Activated CD4-positive, alpha-beta T cell treated with anti-CD3 and anti-CD28 coated beads, Interleukin-2, amount 10 ng/mL, durations not matched to agents 24 days and 14 days (primary cell): ENCODE results near the gene PRKAG2. TPM values are rescaled to one million over a fixed set of nuclear protein-coding genes. Genes with fewer than 3 reads are reported as not detected.

Source experiments
- DNase-seq: peaks from one replicate; pipeline ENCODE4 v3.0.0; 2022
- H3K27ac Mint-ChIP-seq: one replicate; pipeline ENCODE4 v1.8.0; 2022; ENCODE audit warnings: mild to moderate bottlenecking, mixed read lengths
- H3K27me3 Mint-ChIP-seq: one replicate; pipeline ENCODE4 v1.8.0; 2022; ENCODE audit warnings: mixed read lengths
- H3K36me3 Mint-ChIP-seq: one replicate; pipeline ENCODE4 v1.8.0; 2022; ENCODE audit warnings: low read depth, mild to moderate bottlenecking, mixed read lengths
- H3K4me1 Mint-ChIP-seq: one replicate; pipeline ENCODE4 v1.8.0; 2021; ENCODE audit warnings: mixed read lengths
- H3K4me3 Mint-ChIP-seq: one replicate; pipeline ENCODE4 v1.8.0; 2022; ENCODE audit warnings: mild to moderate bottlenecking, moderate library complexity, mixed read lengths
- H3K9me3 Mint-ChIP-seq: one replicate; pipeline ENCODE4 v1.8.0; 2021; ENCODE audit warnings: mixed read lengths
- intact Hi-C: fragments of 100-400 bp; cut with micrococcal nuclease; formaldehyde crosslinking; loops from one replicate; pipeline ENCODE4 v1.15.1; 2023
- total RNA-seq: library from RNA; stranded (reverse); gene quantifications from 2 replicates; pipeline ENCODE4 v1.2.3, GENCODE V29; 2022

PRKAG2 gene
- total RNA-seq, 1 donor from 2014 or later: 14.3 TPM

DNA sequence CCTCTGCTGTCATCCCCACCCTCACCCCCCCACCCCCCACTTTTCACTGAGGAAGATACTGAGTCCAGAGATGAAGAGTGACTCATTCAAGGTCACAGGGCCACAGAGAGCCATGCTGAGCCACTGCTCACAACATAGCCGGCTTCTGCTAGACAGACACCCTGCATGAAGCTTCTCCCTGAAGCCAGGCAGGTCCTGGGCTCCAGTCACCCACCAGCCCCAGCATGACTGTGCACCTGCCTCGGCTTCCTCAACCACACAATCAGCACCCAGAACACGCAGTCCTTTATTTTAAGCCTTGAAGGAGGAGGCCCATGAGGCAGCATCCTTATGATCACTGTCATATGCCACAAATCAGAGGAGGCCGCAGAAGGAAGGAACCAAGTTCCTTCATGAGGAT, 19.2 kb upstream of the PRKAG2 start:
- H3K9me3 Mint-ChIP-seq: no peaks in the 10 kb centered on the region
- intact Hi-C loops: no loop called here
- no peaks in the 10 kb centered on the region for H3K4me1 Mint-ChIP-seq
- H3K36me3 Mint-ChIP-seq: no peaks in the 10 kb centered on the region
- no peak overlapping the region for H3K4me3 Mint-ChIP-seq
- no peak overlapping the region for H3K27ac Mint-ChIP-seq
- no peak for DNase-seq
- peaks cover 6% of the 10 kb centered on the region for H3K27me3 Mint-ChIP-seq

DNA sequence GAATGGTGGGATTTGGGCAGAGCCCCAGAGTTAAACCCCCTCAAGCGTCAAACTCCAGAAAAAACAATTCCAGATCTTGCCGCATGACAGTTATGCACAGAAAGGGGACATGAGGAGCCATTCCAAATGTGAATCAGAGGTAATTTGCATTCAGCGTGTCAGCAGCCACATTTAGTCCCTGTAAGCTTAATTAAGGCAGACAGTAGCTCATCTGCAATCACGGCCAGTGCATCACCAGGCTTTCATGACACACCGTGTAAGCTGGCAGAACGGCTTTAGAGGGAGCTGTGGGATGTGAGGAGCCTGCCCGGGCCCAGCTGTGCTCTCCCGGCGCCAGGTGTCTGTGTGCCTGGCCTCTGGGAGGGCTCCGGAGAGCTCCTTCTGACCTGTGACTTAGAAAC, 18.7 kb upstream of the PRKAG2 start:
- Mint-ChIP-seq H3K4me3 (no peak overlapping the region), H3K4me1 (no peaks in the 10 kb centered on the region), H3K27me3 (peaks cover 7% of the 10 kb centered on the region), H3K27ac (no peak overlapping the region), H3K9me3 (no peaks in the 10 kb centered on the region), H3K36me3 (no peaks in the 10 kb centered on the region)
- DNase-seq: no peak
- intact Hi-C loops: no loop called here

DNA sequence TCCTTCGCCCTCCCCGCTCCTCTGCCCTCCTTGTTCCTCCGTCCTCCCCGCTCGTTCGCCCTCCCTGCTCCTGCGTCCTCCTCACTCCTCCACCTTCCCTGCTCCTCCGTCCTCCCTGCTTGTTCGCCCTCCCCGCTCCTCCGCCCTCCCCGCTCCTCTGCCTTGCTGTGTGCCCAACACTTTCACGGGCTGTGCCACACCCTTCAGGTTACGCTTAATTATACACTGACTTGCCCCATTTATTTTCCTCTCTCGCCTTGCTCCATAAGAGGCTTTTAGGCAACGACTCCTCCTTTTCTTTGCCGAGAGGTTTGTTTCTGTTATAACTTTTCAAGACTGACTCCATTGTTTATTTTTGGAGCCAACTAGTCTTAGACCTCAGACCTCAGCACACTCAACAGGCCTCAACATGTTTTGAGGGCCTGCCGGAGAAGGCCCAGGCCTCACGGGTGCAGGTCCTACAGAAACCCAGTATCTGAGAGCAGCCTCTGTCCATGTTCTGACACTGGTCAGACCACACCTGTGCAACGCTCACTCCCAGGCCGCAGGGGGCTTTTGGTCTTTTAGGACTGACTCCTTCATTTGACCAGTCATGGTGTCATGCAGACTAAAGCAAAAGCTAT, 18.2 kb upstream of the PRKAG2 start:
- Mint-ChIP-seq H3K4me1 (no peaks in the 10 kb centered on the region), H3K36me3 (no peaks in the 10 kb centered on the region), H3K27ac (no peak overlapping the region), H3K4me3 (no peak overlapping the region), H3K9me3 (no peaks in the 10 kb centered on the region), H3K27me3 (peaks cover 9% of the 10 kb centered on the region)
- no peak for DNase-seq
- intact Hi-C loops: no loop called here

DNA sequence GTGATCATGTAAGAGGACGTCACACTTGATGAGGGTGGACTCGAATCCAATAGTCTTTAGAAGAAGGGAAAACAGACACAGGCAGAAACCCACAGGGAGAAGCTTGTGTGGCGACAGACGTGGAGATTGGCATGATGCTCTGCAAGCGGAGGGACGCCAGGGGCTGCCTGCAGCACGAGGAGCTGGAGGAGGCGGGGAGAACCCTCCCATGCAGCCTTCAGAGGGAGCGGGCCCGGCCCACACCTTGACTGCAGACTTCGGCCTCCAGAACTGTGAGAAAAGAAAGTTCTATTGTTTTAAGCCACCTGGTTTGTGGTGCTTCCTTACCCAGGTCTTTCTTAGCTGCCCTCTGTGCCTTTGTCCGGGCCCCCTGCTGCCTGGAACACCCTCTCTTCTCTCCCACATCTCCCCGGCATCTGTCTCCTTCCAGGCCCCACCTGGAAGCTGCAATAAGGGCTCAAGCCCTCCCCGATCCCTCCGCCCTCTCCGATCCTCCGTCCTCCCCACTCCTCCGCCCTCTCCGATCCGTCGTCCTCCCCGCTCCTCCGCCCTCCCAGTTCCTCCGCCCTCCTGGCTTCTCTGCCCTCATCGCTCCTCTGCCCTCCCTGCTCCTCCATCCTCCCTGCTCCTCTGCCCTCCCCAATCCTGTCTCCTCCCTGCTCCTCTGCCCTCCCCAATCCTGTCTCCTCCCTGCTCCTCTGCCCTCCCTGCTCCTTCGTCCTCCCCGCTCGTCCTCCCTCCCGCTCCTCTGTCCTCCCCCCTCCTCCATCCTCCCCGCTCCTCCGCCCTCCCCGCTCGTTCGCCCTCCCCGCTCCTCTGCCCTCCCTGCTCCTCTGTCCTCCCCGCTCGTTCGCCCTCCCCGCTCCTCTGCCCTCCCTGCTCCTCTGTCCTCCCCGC, 17.4 kb upstream of the PRKAG2 start:
- DNase-seq: no peak
- Mint-ChIP-seq H3K36me3 (no peaks in the 10 kb centered on the region), H3K4me1 (no peaks in the 10 kb centered on the region), H3K27me3 (peaks cover 8% of the 10 kb centered on the region), H3K27ac (no peak overlapping the region), H3K9me3 (no peaks in the 10 kb centered on the region), H3K4me3 (no peak overlapping the region)
- intact Hi-C loops: no loop called here

DNA sequence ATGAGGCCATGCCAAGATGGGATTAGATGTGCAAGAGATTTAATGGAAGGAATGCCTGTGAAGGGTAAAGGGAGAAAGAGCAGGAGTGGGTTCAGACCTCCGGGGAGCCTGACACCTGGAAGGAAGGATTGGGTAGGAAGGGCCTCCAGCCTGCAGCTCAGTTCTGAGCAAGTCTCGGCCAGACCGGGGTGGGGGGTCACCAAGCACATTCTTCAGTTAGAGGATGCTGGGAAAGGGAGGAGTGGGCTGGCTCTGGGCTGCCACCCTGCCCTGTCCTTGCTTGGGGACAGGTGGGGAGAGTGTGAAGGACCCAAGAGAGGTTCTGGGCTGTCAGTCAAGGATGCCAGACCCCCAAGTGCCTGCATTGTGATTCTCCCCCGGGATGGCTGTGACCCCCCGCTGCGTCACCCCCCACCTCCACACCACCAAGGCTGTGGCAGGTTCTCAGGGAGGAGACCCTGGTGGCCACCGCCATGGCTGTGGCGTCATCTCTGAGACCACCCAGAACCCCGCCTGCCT, 16.5 kb upstream of the PRKAG2 start:
- no peaks in the 10 kb centered on the region for H3K9me3 Mint-ChIP-seq
- no peak for DNase-seq
- H3K4me1 Mint-ChIP-seq: no peaks in the 10 kb centered on the region
- no peak overlapping the region for H3K4me3 Mint-ChIP-seq
- H3K27ac Mint-ChIP-seq: no peak overlapping the region
- no peaks in the 10 kb centered on the region for H3K36me3 Mint-ChIP-seq
- H3K27me3 Mint-ChIP-seq: peaks cover 6% of the 10 kb centered on the region
- intact Hi-C loops: no loop called here

DNA sequence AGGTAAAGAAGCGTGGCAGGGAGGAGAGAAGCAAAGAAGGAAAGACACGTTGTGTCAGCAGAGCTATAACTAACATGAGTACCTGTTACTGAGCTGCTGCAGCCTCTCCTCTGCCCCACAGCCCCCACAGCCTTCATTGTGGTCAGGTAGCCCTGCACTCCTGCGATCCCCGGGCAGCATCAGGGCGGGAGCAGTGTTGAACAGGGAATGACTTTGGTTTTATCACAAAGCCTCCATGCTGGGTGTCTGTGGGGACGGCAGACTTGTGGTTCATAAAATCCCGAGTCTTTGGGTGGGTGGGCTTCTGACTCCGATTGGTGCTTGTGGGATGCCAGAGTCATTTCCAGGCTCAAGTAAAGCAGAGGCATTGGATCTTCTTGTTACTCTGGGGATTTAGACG, 14.8 kb upstream of the PRKAG2 start:
- H3K36me3 Mint-ChIP-seq: no peaks in the 10 kb centered on the region
- peaks cover 8% of the 10 kb centered on the region for H3K27me3 Mint-ChIP-seq
- no peak overlapping the region for H3K27ac Mint-ChIP-seq
- intact Hi-C loops: no loop called here
- no peak overlapping the region for H3K4me3 Mint-ChIP-seq
- DNase-seq: no peak
- H3K9me3 Mint-ChIP-seq: no peaks in the 10 kb centered on the region
- no peaks in the 10 kb centered on the region for H3K4me1 Mint-ChIP-seq

DNA sequence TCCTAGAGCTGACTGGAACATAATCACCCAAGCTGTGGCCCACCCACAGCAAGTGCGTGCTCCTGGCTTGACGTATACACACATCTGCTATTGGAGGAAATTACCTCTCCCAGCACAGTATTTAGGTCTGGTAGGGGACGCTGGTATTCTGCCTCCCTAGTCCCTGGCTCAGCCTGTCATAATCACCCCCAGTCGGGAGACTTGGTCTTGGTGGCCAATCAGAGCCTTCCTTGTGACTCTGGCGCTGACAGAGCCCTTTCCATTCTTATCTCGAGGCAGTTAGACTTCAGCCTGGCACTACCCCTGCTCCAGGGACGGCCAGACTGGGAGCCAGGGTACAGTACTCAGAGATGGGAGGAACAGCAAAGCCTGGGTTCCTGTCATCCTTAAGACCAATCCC, 14.3 kb upstream of the PRKAG2 start:
- DNase-seq: no peak
- no peaks in the 10 kb centered on the region for H3K4me1 Mint-ChIP-seq
- H3K36me3 Mint-ChIP-seq: no peaks in the 10 kb centered on the region
- H3K9me3 Mint-ChIP-seq: no peaks in the 10 kb centered on the region
- H3K4me3 Mint-ChIP-seq: no peak overlapping the region
- no peak overlapping the region for H3K27ac Mint-ChIP-seq
- intact Hi-C loops: no loop called here
- peaks cover 9% of the 10 kb centered on the region for H3K27me3 Mint-ChIP-seq

DNA sequence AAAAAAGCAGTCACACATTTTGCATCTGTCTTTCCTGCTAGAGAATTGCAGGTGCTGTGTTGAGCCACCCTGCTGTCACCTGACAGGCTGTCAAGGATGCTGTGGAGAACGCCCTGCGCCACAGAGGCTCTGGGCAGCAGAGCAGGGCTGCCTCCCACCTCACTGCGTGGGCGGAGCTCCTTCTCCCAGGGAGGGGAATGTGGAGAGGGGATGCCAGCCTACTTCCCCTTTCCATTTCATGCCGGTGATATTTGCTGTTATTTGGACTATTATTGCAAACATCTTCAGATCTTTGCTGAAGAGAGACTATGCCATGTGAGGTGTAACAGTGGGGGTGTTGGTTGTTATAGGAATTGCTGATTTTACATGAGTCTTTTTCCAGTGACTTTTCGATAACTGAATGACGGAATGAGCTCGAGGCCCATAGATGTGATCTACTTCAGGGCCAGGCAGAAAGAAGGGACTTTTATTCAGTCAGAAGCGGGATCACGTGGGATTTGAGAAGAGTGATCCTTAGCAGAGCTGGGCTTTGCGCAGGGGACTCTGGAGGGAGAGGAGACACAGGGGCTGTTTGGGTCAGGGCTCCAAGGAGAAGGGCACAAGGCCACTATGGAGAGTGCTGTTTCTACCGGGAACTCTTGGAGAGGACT, 13.6 kb upstream of the PRKAG2 start:
- no peak for DNase-seq
- H3K27me3 Mint-ChIP-seq: peaks cover 12% of the 10 kb centered on the region
- H3K4me3 Mint-ChIP-seq: no peak overlapping the region
- H3K4me1 Mint-ChIP-seq: no peaks in the 10 kb centered on the region
- intact Hi-C loops: no loop called here
- H3K36me3 Mint-ChIP-seq: no peaks in the 10 kb centered on the region
- H3K27ac Mint-ChIP-seq: no peak overlapping the region
- H3K9me3 Mint-ChIP-seq: no peaks in the 10 kb centered on the region

DNA sequence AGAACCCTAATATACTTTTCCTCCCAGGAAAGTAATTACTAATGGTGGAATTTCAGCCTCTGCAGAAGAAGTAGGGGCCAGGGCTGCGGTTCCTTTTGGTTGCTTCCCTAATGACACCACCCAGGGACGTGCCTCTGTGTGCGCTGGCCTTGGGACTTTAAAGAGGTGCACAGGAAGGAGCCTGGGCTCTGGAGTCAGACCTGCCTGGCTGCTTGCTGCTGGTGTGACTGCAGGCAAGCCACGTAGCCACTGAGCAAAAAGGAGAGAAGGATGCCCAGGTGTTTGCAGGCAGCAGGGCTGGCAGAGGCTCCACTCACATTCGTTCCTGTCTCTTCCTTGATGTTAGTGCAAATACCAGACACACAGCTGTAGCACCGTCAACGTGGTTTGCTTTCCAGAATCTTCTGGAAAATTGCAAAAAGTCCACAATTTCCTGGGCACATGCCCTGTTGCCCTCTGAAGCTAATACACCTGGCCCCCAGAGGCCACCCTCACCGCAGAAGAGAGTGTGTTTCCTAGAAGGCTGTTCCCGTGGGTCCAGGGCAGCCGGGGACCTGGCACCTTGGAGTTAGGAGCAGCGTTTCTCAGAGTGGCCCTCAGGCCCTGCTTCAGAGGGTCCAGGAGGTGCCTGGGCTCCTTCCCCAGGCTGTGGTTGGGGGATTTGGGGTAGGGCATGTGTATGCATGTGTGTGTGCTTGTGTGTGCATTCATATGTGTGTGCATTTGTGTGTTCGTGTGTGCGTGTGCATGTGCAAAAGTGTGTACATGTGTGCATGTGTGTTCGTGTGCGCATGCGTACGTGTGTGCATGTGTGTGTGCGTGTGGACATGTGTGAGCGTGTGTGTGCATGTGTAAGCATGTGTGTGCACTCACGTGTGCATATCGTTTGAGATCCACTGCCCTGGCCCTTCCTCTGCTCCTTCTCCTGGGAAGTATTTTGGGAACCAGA, 12.8 kb upstream of the PRKAG2 start:
- H3K9me3 Mint-ChIP-seq: no peaks in the 10 kb centered on the region
- H3K4me3 Mint-ChIP-seq: no peak overlapping the region
- intact Hi-C loops: no loop called here
- H3K27ac Mint-ChIP-seq: no peak overlapping the region
- no peaks in the 10 kb centered on the region for H3K4me1 Mint-ChIP-seq
- peaks cover 15% of the 10 kb centered on the region for H3K27me3 Mint-ChIP-seq
- no peaks in the 10 kb centered on the region for H3K36me3 Mint-ChIP-seq
- DNase-seq: no peak

DNA sequence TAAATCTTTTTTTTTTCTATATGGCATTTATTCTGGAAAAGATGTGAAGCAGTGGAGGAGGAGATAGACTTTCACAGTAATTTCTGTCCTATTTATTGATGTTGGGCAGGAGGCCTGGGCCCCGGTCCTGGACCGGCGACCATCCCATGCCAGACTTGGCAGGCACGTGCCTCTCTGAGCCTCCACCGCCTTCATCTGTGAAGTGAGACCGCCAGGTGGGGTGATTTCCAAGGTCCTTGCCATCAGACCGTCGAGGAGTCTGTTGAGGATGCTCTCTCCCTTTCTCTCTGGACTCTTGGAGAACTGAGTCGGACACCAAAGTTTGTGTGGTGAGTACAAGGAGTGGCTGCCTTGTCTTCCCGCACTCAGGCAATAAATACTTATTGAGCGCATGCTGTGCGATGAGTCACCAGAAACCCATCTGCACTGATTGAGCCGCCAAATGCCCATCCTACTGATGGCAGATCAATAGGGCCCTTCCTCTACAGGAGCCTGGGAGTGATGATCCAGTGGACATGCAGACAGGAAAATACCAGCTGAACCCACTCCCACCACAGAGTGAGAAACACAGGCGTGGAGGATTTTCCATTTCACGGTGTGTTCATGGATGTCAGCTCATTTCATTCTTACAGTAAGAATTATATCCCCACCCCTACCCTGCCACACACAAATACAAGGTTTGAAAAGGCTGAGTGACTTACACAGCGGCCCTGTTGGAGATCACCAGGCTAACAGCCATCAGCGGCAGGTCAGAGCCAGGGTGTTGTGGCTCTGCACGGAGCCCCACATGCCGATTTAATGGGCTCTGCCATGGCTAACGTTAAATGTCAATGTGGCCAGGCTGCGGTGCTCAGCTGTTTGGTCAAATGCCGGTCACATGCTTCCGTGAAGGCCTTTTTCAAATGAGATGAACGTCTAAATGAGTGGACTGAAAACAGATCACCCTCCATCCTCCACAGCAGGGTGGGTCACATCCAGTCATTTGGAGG, 11.5 kb upstream of the PRKAG2 start:
- H3K36me3 Mint-ChIP-seq: no peaks in the 10 kb centered on the region
- peaks cover 19% of the 10 kb centered on the region for H3K27me3 Mint-ChIP-seq
- H3K9me3 Mint-ChIP-seq: no peaks in the 10 kb centered on the region
- no peaks in the 10 kb centered on the region for H3K4me1 Mint-ChIP-seq
- no peak overlapping the region for H3K27ac Mint-ChIP-seq
- intact Hi-C loops: no loop called here
- no peak overlapping the region for H3K4me3 Mint-ChIP-seq
- no peak for DNase-seq

DNA sequence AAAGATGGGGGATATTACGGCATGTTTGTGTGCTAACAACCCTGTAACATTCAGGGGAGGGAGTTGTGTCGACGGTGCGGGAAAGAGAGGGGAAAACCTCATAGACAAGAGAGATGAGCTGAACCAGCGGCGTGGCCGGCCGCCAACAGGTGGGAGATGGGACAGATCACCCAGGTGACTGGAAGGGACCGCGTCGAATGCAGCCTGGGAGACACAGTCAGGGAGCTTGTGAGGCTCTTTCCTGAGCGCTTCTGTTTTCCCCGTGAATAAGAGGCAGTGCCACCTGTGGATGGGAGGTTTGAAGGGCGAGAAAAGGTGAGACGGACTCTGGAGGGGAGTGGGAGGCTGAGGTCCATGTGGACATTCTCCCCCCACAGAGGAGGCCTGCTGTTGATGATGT, 9.9 kb upstream of the PRKAG2 start:
- Mint-ChIP-seq H3K4me1 (no peaks in the 10 kb centered on the region), H3K36me3 (no peaks in the 10 kb centered on the region), H3K27ac (no peak overlapping the region), H3K4me3 (no peak overlapping the region), H3K27me3 (peaks cover 23% of the 10 kb centered on the region), H3K9me3 (no peaks in the 10 kb centered on the region)
- intact Hi-C loops: no loop called here
- DNase-seq: no peak

DNA sequence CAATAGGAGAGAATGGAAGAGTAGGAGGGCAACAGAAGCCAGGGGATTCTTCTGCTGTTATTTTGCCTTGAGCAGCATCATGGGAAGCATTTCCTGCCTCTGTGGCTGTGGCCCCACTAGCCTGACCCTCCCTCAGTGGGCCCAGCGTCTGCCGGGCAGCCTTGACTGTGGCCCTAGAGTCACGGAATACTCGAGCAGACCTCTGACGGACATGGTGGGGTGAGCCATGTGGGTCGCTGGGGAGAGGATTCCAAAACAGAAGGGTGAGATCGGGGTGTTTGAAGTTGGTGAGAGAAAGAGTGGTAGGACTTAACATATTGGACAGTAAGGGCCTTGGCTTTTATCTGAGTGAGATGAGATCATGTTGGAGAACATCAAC, 8.3 kb upstream of the PRKAG2 start:
- intact Hi-C loops: no loop called here
- Mint-ChIP-seq H3K36me3 (no peaks in the 10 kb centered on the region), H3K9me3 (no peaks in the 10 kb centered on the region), H3K4me1 (no peaks in the 10 kb centered on the region), H3K4me3 (no peak overlapping the region), H3K27ac (no peak overlapping the region), H3K27me3 (peaks cover 22% of the 10 kb centered on the region)
- DNase-seq: no peak
